DOHH2 (cell line): Measurements from ENCODE around the gene PDHB.

Experiments
- H3F3A ChIP-seq: fragments of 200-600 bp; sonication (generic), shearing (Covaris generic); 2 replicates; pipeline ENCODE4 v1.6.0; 2016; ENCODE audit warnings: antibody characterized with exemption, mild to moderate bottlenecking; ENCODE audit not compliant: control insufficient read depth, insufficient read depth
- H3K27ac ChIP-seq: fragments of 200-600 bp; sonication (generic); 2 replicates; pipeline ENCODE4 v1.5.1; 2014; ENCODE audit warnings: low read depth, mild to moderate bottlenecking, low read length, moderate library complexity
- H3K27me3 ChIP-seq: fragments of 200-600 bp; sonication (generic); 2 replicates; pipeline ENCODE4 v1.6.1; 2014; ENCODE audit warnings: mild to moderate bottlenecking, low read length, mixed read lengths; ENCODE audit not compliant: control insufficient read depth
- H3K36me3 ChIP-seq: fragments of 200-600 bp; sonication (generic); 2 replicates; pipeline ENCODE4 v1.6.1; 2014; ENCODE audit warnings: mild to moderate bottlenecking, low read length, moderate library complexity, mixed read lengths; ENCODE audit not compliant: control insufficient read depth
- H3K4me1 ChIP-seq: fragments of 200-600 bp; sonication (generic); 2 replicates; pipeline ENCODE4 v1.6.1; 2014; ENCODE audit warnings: mild to moderate bottlenecking, low read length, mixed read lengths; ENCODE audit not compliant: control insufficient read depth
- H3K4me2 ChIP-seq: fragments of 200-600 bp; sonication (generic); 2 replicates; pipeline ENCODE4 v1.6.0; 2014; ENCODE audit warnings: mild to moderate bottlenecking, low read length, moderate library complexity
- H3K4me3 ChIP-seq: fragments of 200-600 bp; sonication (generic); 2 replicates; pipeline ENCODE4 v1.5.1; 2014; ENCODE audit warnings: mild to moderate bottlenecking, low read length, mixed read lengths
- H3K79me2 ChIP-seq: fragments of 200-600 bp; sonication (generic); 2 replicates; pipeline ENCODE4 v1.6.1; 2014; ENCODE audit warnings: mild to moderate bottlenecking, low read length, mixed read lengths; ENCODE audit not compliant: control insufficient read depth
- H3K9me2 ChIP-seq: fragments of 200-600 bp; sonication (generic); replicated peaks from 2 replicates; pipeline ENCODE4 v1.6.1; 2014; ENCODE audit warnings: mild to moderate bottlenecking, low read length, mixed read lengths; ENCODE audit not compliant: control insufficient read depth
- H3K9me3 ChIP-seq: fragments of 200-600 bp; sonication (generic); 2 replicates; pipeline ENCODE4 v1.6.1; 2014; ENCODE audit warnings: antibody characterized with exemption, low read length, mixed read lengths; ENCODE audit not compliant: control insufficient read depth, insufficient read depth
- H4K20me1 ChIP-seq: fragments of 200-600 bp; sonication (generic); 2 replicates; pipeline ENCODE4 v1.6.0; 2014; ENCODE audit warnings: low read depth, mild to moderate bottlenecking, antibody characterized with exemption, low read length, moderate library complexity; ENCODE audit not compliant: control insufficient read depth, insufficient read depth
- CTCF ChIP-seq: fragments of 200-600 bp; sonication (generic); IDR thresholded peaks from one replicate; pipeline ENCODE4 v1.5.1; 2014; ENCODE audit warnings: antibody characterized with exemption, mild to moderate bottlenecking, low read depth, low read length; ENCODE audit not compliant: poor library complexity, severe bottlenecking
- EZH2phosphoT487 ChIP-seq: fragments of 200-600 bp; sonication (generic); IDR thresholded peaks from 2 replicates; pipeline ENCODE4 v1.6.1; 2017; ENCODE audit warnings: borderline replicate concordance, mild to moderate bottlenecking, antibody characterized with exemption, low read length, moderate library complexity, mixed read lengths

The PDHB gene

GRCh38 chr3:58411036-58411435 lies 22.6 kb downstream of the PDHB start:
- H3K4me2 ChIP-seq: no peak overlapping the region

GRCh38 chr3:58409663-58410062 lies 24.0 kb downstream of the PDHB start:
- Histone ChIP-seq H3F3A (peaks cover 22% of the 10 kb centered on the region), H3K27ac (no peak overlapping the region), H3K4me3 (no peak overlapping the region), H3K27me3 (no peaks in the 10 kb centered on the region), H3K4me1 (peaks cover 5% of the 10 kb centered on the region), H3K4me2 (no peak overlapping the region), H4K20me1 (no peaks in the 10 kb centered on the region), H3K9me3 (no peaks in the 10 kb centered on the region), H3K9me2 (no peaks in the 10 kb centered on the region), H3K36me3 (peaks cover 90% of the 10 kb centered on the region), H3K79me2 (peaks cover 5% of the 10 kb centered on the region)
- no peak for TF ChIP-seq CTCF
- no peak for TF ChIP-seq EZH2phosphoT487

More at GRCh38 chr3:58411036-58411435, 22.6 kb downstream of the PDHB start:
- peaks cover 5% of the 10 kb centered on the region for H3K4me1 ChIP-seq
- H3K4me3 ChIP-seq: no peak overlapping the region
- TF ChIP-seq CTCF (no peak), EZH2phosphoT487 (no peak)
- no peaks in the 10 kb centered on the region for H3K27me3 ChIP-seq
- peaks cover 24% of the 10 kb centered on the region for H3F3A ChIP-seq
- H3K36me3 ChIP-seq: peaks cover 93% of the 10 kb centered on the region
- peaks cover 5% of the 10 kb centered on the region; the same call in 1 of the 2 replicates for H4K20me1 ChIP-seq
- H3K79me2 ChIP-seq: peaks cover 17% of the 10 kb centered on the region
- H3K9me2 ChIP-seq: no peaks in the 10 kb centered on the region
- H3K9me3 ChIP-seq: no peaks in the 10 kb centered on the region
- H3K27ac ChIP-seq: no peak overlapping the region

- peaks cover 90% of the 10 kb centered on the region for H3K36me3 ChIP-seq
- H3K4me2 ChIP-seq: no peak overlapping the region
- no peaks in the 10 kb centered on the region for H3K9me3 ChIP-seq
- peaks cover 18% of the 10 kb centered on the region for H3F3A ChIP-seq
- H3K4me1 ChIP-seq: no peaks in the 10 kb centered on the region
- no peaks in the 10 kb centered on the region for H3K27me3 ChIP-seq
- peaks cover 2% of the 10 kb centered on the region for H3K79me2 ChIP-seq
- no peaks in the 10 kb centered on the region for H3K9me2 ChIP-seq
- TF ChIP-seq EZH2phosphoT487 (no peak), CTCF (no peak)
- no peak overlapping the region for H3K27ac ChIP-seq
- no peaks in the 10 kb centered on the region for H4K20me1 ChIP-seq
- H3K4me3 ChIP-seq: no peak overlapping the region
These were observed 24.7 kb downstream of the PDHB start for GRCh38 chr3:58408906-58409305.

GRCh38 chr3:58404396-58404795 lies 29.2 kb downstream of the PDHB start:
- TF ChIP-seq EZH2phosphoT487 (no peak), CTCF (no peak)
- Histone ChIP-seq H3K79me2 (peaks cover 17% of the 10 kb centered on the region), H3F3A (peaks cover 17% of the 10 kb centered on the region), H3K27ac (no peak overlapping the region), H3K4me2 (no peak overlapping the region), H3K4me3 (no peak overlapping the region), H3K9me3 (no peaks in the 10 kb centered on the region), H3K4me1 (peaks cover 30% of the 10 kb centered on the region), H3K36me3 (peaks cover 85% of the 10 kb centered on the region), H4K20me1 (no peaks in the 10 kb centered on the region), H3K9me2 (no peaks in the 10 kb centered on the region), H3K27me3 (no peaks in the 10 kb centered on the region)
